Testis (tissue), 3 donors: ENCODE measurements around the gene EXOSC5. TPM values are rescaled to one million over a fixed set of nuclear protein-coding genes. Genes with fewer than 3 reads are reported as not detected.

Source experiments
- DNase-seq: peaks from one replicate; pipeline ENCODE4 v3.0.0-alpha.2; 2019
- H3K27ac ChIP-seq, 2 donors: fragments of 200-600 bp; sonication (generic); one replicate each; pipeline ENCODE4 v1.5.1; 2019
- H3K27me3 ChIP-seq: fragments of 200-600 bp; sonication (generic); one replicate; pipeline ENCODE4 v1.5.1; 2019
- H3K36me3 ChIP-seq: fragments of 200-600 bp; sonication (generic); one replicate; pipeline ENCODE4 v1.5.1; 2017; ENCODE audit warnings: low read depth; ENCODE audit errors: missing control alignments
- H3K4me1 ChIP-seq: fragments of 200-600 bp; sonication (generic); one replicate; pipeline ENCODE4 v1.5.1; 2019
- H3K4me3 ChIP-seq, 2 donors: fragments of 200-600 bp; sonication (generic); one replicate each; pipeline ENCODE4 v1.5.1; 2017 to 2019
- H3K9me3 ChIP-seq: fragments of 200-600 bp; sonication (generic); one replicate; pipeline ENCODE4 v1.5.1; 2017
- POLR2A ChIP-seq: fragments of 450-650 bp; IDR thresholded peaks from one replicate; pipeline ENCODE4 v1.6.1; 2017; ENCODE audit warnings: antibody characterized with exemption, mild to moderate bottlenecking, moderate library complexity
- WGBS, 2 donors: methylation state at CpG; one replicate each; pipeline ENCODE4 v1.1.5; 2018; 5-methylcytosine and 5-hydroxymethylcytosine counted together
- intact Hi-C: fragments of 100-400 bp; cut with DNase I; formaldehyde crosslinking; loops from one replicate; pipeline ENCODE4 v1.15.1; 2023; ENCODE audit warnings: low total_unique reads
- polyA plus RNA-seq: library from polyadenylated mRNA; stranded (reverse); fragments of 350-450 nt; fragmentation: Illumina TruSeq; extraction: RNeasy Lipid Tissue Mini Kit (QIAGEN cat#74804); gene quantifications from one replicate; pipeline ENCODE4 v1.2.3, GENCODE V29; 2014; ENCODE audit warnings: low read depth, low replicate concordance; ENCODE audit not compliant: insufficient read depth
- total RNA-seq, 2 donors: library from RNA; depleted of rRNA; stranded (reverse); fragments of >200 nt; gene quantifications; one replicate each; pipeline ENCODE4 v1.2.3, GENCODE V29; 2016
- TF ChIP-seq, protein P1 (sequence below), 3 experiments: fragments of 450-650 bp in 2 of 3; fragments of 200-600 bp in 1 of 3; sonication (generic) in 1 of 3; IDR thresholded peaks; one replicate each; pipeline ENCODE4 v1.5.1; 2016 to 2019; ENCODE audit warnings: antibody characterized with exemption in 3 of 3, mild to moderate bottlenecking in 2 of 3, moderate library complexity in 1 of 3

The EXOSC5 gene
- total and polyA plus RNA-seq, 3 donors from 2014 or later, result 19.1 to 28.0 (median 23.8) TPM

DNA sequence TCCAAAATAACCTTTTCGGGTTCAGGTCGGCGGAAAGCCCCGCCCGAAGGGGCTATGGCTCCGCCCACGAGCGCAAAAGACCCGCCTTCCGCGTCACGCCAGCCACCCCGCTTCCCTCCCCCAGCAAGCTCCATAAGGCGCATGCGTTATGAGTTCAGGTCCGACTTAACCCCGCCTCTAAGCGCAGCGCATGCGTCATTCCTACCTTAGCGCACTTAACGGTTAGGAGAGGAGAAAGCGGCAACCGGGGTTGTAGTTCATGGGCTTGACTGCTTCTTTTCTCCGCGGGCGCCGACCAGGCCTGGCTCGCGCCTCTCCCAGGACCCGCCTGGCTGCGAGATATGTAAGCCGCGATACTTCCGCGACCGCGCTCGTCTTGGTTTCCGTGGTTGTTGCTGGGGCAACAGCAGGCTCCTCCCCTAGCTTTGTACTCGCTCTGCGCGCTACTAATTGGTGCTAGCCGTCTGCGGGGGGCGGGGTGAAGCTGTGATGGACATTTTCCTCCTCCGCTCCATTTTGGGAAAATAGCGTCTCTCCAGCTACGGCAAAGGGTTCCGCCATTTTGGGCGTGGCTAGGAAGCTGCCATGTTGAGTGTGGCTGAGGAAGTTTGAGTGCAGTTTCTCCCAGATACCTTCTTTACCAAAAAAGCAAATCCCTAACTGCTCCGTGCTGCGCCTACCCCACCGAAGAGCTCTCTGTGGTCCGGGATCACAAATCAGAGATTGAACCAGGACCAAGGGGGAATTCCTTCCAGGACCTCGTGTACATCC, 33.2 kb downstream of the EXOSC5 start, which contains the start of gene B9D2:
B9D2 (minus strand) TSS at position 397 of the 771 bp plus-strand sequence. CDS start 630 bp downstream, outside the sequence.
- DNase-seq, result peak; percentile 99
- 1% methylated on average over 42 to 56 of the region's 56 CpGs for WGBS, 2 donors
- intact Hi-C loops, result no loop called here

DNA sequence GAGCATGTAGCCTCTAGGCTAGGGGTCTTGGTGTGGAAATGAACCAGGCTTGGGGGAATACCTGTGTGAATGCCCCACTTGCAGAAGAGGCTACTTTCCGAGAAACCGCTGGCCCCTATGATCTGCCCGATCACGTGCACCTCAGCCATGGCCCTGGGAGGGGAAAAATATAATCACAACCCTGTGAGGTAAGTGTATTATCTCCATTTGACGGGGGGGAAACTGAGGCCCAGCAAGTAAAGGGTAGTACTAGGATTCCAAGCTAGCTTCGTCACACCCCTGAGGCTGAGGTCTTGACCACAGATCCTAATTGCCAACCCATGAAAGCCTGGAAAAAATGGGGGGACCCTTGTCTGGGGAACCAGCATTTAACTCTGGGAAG, 33.8 kb downstream of the EXOSC5 start:
- no peak for TF ChIP-seq POLR2A
- TF ChIP-seq, protein P1, sequence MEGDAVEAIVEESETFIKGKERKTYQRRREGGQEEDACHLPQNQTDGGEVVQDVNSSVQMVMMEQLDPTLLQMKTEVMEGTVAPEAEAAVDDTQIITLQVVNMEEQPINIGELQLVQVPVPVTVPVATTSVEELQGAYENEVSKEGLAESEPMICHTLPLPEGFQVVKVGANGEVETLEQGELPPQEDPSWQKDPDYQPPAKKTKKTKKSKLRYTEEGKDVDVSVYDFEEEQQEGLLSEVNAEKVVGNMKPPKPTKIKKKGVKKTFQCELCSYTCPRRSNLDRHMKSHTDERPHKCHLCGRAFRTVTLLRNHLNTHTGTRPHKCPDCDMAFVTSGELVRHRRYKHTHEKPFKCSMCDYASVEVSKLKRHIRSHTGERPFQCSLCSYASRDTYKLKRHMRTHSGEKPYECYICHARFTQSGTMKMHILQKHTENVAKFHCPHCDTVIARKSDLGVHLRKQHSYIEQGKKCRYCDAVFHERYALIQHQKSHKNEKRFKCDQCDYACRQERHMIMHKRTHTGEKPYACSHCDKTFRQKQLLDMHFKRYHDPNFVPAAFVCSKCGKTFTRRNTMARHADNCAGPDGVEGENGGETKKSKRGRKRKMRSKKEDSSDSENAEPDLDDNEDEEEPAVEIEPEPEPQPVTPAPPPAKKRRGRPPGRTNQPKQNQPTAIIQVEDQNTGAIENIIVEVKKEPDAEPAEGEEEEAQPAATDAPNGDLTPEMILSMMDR (IDR thresholded peaks at IDR 0.05), result no peak
- Histone ChIP-seq H3K4me1 (peaks cover 14% of the 10 kb centered on the region), H3K27ac (peak overlapping the region; percentile 93 to 100), H3K9me3 (no peaks in the 10 kb centered on the region), H3K36me3 (no peaks in the 10 kb centered on the region), H3K27me3 (no peaks in the 10 kb centered on the region), H3K4me3 (peak overlapping the region; percentile 65 to 93)
- intact Hi-C loops, result no loop called here
- no peak for DNase-seq
- WGBS, 2 donors, result 37% methylated on average over 6 of the region's 6 CpGs

More for the DNA sequence above, 33.2 kb downstream of the EXOSC5 start, which contains the start of gene B9D2:
- Histone ChIP-seq H3K4me3 (peak within 1 kb of the TSS; percentile 65 to 93), H3K9me3 (no peaks in the 10 kb centered on the region), H3K36me3 (no peaks in the 10 kb centered on the region), H3K27me3 (no peaks in the 10 kb centered on the region), H3K27ac (peak within 1 kb of the TSS; percentile 93 to 100), H3K4me1 (peaks cover 14% of the 10 kb centered on the region)
- TF ChIP-seq POLR2A, result peak; percentile 20
- TF ChIP-seq, protein P1 (IDR thresholded peaks at IDR 0.05), result no peak

DNA sequence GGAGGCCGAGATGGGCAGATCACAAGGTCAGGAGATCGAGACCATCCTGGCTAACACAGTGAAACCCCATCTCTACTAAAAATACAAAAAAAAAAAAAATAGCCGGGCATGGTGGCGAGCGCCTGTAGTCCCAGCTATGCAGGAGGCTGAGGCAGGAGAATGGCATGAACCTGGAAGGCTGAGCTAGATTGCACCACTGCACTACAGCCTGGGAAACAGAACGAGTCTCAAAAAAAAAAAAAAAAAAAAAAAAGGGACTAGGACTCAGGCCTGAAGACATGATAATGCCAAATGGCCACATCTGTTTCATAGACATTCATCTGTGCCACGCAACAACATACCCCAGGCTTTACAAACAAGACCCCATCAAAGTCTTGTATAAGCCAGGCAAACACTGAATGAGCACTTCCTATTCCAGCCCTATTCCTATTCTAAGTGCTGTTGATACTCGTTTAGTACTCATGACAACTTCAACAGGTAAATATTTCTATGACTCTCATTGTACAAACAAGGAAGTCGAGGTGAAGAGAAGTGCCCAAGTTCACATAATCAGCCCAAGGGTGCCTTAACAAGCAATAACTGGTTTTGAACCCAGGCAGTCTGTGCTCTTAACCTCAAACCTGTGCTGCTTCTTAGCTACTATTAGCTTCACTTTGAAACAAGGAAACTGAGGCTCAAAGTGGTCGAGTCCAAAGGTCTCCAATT, 34.9 kb downstream of the EXOSC5 start:
- Histone ChIP-seq H3K9me3 (no peaks in the 10 kb centered on the region), H3K36me3 (no peaks in the 10 kb centered on the region), H3K4me1 (peaks cover 9% of the 10 kb centered on the region), H3K27me3 (no peaks in the 10 kb centered on the region), H3K4me3 (no peak overlapping the region), H3K27ac (no peak overlapping the region)
- intact Hi-C loops, result no loop called here
- 78 to 90% methylated on average over 10 of the region's 10 CpGs for WGBS, 2 donors
- TF ChIP-seq, protein P1 (IDR thresholded peaks at IDR 0.05), result no peak
- TF ChIP-seq POLR2A, result no peak
- DNase-seq, result no peak

DNA sequence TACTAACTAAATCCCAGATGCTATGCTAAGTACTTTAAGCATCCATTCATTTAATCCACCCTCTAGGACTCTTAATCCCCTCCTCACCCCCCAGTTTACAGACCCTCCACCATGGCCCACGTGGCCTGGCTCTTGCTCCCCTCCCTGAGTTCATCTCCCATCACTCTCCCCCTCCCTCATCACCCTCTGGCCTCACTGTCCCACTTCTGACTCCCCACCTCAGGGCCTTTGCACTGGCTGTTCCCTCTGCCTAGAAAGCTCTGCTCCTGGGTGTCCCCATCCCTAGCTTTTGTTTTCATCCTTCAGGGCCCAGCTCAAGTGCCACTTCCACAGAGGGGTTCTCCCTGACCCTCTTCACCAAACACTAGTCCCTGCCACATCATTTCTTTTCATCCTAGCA, 37.4 kb downstream of the EXOSC5 start:
- peaks cover 4% of the 10 kb centered on the region for H3K4me1 ChIP-seq
- no peaks in the 10 kb centered on the region for H3K9me3 ChIP-seq
- DNase-seq, result no peak
- WGBS, 2 donors, result 92 to 94% methylated on average over 1 of the region's 1 CpG
- no peak overlapping the region for H3K27ac ChIP-seq
- TF ChIP-seq, protein P1 (IDR thresholded peaks at IDR 0.05), result no peak
- TF ChIP-seq POLR2A, result no peak
- H3K27me3 ChIP-seq, result no peaks in the 10 kb centered on the region
- H3K36me3 ChIP-seq, result no peaks in the 10 kb centered on the region
- no peak overlapping the region for H3K4me3 ChIP-seq
- intact Hi-C loops, result no loop called here
